NCI-H748 (cell line): ENCODE results near the gene HOXB8.
A peak's percentile ranks its signal among the peaks of the same experiment; 100 is the strongest.

Source experiments
- DNase-seq: peaks from one replicate; lab custom pipeline; 2025; ENCODE audit not compliant: unreplicated experiment; lab: John Stamatoyannopoulos, UW

The HOXB8 gene

DNA sequence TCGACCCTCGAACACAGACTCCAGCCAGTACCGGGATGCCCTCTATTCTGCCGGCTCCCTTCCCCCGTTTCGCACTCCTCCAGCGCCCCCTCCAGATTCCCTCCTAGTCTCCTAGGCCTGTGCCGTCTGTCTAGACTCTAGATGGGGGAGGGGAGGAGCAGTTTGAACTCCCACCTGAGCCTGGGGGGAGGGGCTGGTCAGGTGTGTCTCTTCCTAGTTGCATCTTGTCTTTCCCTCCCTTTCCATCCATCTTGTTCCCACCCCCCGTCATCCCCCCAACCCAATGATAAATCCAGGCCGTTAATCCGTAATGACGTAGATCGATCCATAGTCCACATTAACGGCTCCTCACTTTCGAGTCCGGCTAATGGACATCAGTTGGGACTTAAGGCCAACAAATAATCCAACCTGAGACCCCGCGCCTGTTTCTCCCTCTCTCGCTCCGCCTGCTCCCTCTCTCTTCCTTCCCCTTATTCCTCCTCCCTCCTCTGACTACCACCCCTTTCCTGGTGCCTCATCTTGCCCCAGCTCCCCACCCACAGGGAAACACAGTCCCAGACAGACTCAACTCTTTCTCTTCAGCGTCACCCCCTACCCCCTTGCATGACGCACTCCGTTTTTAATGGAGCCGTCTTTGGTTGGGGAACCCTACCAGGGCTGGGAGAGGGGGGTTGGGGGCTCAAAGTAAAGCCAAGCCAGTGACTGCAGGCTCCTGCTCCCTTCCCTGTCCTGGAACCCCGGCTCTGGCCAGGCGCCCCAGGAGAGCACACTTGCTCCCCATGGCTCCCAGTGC is 18.2 kb downstream of the HOXB8 start:
- peak; percentile 46 for DNase-seq

GRCh38 chr17:48596000-48596734 is 18.9 kb downstream of the HOXB8 start:
- DNase-seq: peak; percentile 46

DNA sequence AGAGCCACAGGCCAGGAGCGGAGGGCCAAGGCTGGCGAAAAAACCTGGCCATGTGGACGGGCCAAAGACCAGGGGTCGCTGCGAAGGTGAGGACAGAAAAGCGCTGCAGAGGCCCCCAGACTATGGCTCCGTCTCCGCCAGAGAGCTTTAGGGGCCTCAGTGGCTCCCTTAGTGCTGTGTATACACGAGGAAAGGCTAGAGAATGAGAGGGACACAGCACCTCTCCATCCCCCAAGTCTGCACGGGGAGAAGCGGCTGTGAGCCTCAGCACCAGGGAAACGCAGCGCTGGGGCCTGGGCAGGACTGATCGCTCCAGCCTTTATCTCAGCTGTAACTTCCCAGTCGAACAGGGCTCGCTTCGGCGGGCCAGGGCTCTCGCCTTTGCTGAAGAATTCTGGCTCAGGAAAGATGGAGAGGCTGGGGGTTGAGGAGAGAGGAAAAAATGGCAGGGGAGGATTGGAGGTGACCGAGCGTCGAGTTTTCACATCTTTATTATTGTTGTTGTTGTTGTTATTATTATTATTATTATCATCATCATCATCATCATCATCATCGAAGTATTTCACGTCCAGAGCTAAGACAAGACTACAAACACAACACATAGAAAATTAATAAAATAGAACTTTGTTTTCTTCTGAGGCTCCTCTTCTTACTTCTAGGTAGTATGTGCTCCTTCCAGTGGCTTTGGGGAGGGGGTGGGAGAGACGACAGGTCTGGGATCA is 19.7 kb downstream of the HOXB8 start:
- no peak for DNase-seq

- no peak for DNase-seq
These were observed 20.4 kb downstream of the HOXB8 start for GRCh38 chr17:48594538-48595277.

DNA sequence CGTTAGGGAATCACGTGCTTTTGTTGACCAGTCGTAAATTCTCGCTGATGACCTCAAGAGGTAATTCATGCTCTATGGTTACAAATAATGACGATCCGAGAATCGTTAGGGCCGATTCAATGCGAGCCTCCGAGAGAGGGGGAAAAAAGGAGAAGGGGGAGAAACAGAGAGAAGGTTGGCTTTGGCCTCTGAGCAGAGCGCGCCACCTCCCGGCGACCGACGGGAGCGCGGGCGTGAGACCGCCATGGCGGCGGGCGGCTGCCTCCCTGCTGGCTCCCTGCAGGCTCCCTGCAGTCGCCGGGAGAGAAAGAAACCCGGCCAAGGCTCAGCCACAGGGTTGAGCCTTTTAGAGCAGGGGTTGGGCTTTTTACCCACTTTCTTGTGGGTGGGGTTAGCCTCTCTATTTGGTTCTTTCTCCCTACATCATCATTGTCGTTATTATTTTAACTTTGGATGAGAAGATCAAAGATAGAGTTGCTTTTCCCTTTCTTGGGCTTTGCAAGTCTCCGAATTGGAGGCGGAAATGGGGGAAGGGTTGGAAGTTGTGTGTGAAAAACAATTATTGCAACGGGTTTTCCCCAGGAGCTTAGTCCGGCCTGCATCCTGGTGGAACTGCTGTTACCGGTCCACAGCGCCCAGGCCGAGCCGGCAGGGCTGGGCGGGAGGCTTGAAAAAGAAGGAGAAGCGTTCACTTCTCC is 21.1 kb downstream of the HOXB8 start:
- DNase-seq: peak; percentile 94

- DNase-seq: peak; percentile 83
These were observed 21.8 kb downstream of the HOXB8 start, which contains the start of gene HOXB5 for GRCh38 chr17:48593126-48593829. HOXB5 (minus strand) TSS chr17:48593779; CDS start chr17:48593682, 97 bp downstream.

GRCh38 chr17:48592577-48592976 is 22.5 kb downstream of the HOXB8 start:
- DNase-seq: peak; percentile 24

GRCh38 chr17:48592057-48592514 is 23.0 kb downstream of the HOXB8 start:
- DNase-seq: no peak

- no peak for DNase-seq
These were observed 23.6 kb downstream of the HOXB8 start for GRCh38 chr17:48591255-48592056.

DNA sequence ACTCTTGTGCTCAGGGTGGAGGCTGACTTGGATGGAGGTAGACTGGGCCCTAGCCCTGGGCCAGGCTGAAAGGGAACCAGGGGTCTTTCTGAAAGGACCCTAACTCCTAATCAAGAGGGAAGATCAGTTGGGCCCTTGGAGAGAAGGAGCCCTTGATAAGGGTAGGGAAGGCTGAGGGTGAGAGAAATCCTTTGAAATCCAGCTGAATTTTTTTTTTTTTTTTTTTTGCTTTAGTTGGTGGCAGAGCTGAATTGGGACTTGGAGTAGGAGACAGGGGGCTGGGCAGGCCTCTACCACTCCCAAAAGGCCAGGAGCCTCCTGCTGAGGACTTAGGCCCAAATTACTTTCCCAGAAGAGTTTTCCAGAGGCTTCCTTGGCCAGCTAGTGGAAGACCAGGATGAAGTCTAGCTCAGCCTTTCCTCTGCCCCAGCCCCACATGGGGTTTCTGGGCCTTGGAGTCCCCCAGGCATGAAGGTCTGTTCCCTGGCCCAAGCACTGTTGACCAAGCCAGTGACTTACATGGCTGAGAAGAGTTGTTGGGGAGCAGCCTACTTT is 24.4 kb downstream of the HOXB8 start:
- no peak for DNase-seq

DNA sequence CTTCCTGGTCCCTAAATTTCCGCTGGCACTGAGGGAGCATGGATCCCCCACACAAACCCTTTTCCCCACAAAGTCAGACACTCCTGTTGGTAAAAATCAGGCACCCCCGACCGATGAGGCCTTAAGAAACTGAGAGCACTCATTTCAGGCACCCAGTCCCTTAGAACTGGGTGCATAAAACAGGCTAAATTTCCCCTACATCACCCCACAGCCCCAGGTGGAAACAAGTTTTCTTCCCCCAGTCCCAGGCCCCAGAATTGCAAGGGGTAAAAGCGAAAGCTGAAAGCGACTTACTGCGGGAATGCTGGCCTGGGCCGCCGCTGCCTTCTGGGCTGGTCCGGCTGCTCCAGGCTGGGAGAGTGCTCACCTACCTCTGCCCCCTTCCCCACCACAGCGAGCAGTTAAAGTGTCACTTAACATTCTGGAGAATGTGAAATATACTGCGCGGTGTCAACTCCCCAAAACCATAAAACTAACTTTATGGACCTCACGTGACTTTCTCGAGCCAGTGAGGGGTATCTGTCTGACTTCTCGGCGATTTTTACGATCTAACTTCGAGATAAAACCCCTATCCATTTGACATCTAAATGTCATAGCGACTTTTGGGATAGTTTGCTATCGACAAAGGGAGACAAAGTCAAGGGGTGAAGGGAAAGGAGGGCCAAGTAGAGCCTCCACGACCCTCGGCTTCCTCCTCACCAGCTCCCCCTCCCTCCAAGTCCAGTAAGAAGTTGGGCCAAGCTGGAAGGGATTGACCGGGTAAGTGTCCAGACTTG is 25.1 kb downstream of the HOXB8 start, which contains the start of gene HOXB3:
TSS of gene HOXB3 (minus strand) at position 411 of the 776 bp plus-strand sequence. CDS start 37,767 bp downstream, outside the sequence.
- DNase-seq: no peak

DNA sequence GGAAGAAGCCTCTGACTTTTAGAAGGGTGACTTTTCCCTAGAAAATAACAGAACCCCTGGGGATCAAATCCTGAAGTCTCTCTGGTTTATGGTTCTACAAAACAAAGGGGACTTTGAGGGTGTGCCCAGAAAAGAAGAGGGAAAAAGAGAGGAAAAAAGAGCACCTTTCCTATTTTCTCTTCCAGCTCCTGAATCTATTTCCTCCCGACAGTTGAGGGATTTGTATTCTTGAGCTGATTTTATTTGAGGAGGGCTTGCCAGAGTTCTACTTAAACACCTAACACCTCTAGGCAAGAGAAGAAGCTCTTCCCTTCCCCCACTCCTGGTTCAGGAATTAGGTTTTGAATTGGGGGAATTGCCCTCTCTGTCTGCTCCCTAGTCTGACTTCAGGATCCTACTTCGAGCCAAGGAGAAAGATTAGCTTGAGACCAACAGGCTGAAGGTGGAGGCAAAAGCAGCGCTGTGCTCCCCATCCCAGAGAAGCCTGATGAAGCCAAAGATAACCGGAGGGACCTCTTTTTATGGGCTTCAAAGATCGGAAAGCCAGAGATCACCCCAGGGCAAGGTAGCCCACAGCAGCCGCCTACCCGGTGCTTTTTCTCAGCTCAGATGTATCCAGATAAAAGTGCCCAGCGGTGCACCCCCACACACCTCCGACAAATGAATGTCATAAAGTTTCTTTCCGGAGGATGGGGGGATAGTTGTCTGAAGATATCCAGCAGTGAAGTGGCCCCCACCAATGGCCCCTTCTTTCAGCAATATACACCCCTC is 25.8 kb downstream of the HOXB8 start:
- DNase-seq: no peak

- no peak for DNase-seq
These were observed 26.6 kb downstream of the HOXB8 start for GRCh38 chr17:48588528-48588927.

DNA sequence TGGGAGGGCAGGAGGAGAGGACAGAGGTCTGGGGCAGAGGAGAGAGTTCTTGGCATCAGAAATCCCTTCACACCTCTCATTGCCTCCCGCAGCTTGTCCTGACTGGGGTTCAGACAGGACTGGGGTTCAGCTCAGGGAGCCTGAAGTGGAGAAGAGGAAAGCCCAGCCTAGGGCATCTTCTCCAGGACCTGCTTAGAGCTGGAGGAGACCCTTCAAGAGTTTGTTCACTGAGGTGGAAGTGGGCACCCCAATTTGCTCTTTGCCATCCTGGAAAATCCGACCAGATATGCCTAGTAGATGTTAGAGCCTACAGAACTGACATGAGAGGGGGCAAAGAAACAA is 27.0 kb downstream of the HOXB8 start:
- no peak for DNase-seq

DNA sequence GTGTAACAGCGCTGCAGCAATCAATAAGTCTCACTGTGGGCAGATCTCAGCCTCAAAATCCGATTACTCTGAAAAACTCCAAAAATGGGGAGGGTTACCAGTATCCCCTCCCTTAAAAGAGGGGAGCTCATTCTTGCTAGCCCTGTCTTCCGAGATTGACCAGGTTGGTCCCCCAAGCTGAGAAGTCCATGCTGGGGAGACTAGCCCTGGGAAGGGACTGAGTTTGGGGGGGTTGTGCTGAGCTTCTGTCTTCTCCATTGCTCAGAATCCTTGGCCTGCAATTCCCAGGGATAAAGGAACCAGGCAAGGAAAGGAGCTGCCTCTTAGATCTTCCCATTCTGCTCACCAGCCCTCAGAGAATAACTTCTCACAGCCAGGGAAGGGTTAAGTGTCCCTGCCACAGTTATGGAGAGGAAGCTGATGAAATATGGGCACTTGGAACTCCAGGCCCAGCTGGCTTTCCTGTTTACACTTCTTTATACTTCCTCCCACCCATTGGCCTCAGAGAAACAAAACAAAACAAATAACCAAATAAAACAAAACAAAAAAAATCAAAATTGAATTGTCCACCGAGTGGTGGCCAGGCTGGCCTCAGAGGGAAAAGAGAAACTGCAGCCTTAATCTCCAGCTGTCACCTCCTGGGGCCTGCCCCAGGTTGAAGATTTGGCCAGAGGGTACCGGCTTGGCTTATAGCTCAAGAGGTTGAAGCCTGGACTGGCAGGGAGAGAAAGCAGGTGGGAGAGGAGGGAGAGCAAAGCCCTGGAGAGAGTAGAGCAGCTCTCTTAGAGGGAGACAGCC is 27.6 kb downstream of the HOXB8 start:
- DNase-seq: peak; percentile 60
